ENCODE measurements around the gene STAT1. TPM values are rescaled to one million over a fixed set of nuclear protein-coding genes. Genes with fewer than 3 reads are reported as not detected.

The STAT1 gene
- total RNA-seq, 1 donor from 2014 or later, result 66.3 TPM

DNA sequence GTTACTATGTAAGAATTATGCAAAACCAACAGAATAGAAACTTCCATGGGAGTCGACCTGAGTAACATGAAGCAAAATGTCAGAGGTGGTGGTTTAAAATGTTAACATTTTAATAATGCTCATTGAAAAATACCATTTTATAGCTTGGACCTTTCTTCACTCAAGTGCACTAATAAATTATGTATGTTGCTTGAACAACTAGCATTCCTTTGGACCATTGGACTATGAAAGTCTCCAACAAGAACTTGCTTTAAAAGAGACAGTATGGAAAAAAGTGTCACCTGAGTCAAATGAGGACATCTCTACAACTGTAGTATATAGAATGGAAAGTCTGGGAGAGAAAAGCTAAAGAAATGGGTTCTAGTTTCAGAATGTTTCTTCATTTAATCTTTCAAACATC is 81.5 kb downstream of the STAT1 start:
- no peak for DNase-seq (ENCODE audit: low read depth)
- TF ChIP-seq, protein P1, sequence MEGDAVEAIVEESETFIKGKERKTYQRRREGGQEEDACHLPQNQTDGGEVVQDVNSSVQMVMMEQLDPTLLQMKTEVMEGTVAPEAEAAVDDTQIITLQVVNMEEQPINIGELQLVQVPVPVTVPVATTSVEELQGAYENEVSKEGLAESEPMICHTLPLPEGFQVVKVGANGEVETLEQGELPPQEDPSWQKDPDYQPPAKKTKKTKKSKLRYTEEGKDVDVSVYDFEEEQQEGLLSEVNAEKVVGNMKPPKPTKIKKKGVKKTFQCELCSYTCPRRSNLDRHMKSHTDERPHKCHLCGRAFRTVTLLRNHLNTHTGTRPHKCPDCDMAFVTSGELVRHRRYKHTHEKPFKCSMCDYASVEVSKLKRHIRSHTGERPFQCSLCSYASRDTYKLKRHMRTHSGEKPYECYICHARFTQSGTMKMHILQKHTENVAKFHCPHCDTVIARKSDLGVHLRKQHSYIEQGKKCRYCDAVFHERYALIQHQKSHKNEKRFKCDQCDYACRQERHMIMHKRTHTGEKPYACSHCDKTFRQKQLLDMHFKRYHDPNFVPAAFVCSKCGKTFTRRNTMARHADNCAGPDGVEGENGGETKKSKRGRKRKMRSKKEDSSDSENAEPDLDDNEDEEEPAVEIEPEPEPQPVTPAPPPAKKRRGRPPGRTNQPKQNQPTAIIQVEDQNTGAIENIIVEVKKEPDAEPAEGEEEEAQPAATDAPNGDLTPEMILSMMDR (IDR thresholded peaks at IDR 0.05; ENCODE audit: insufficient read depth, low read length, poor library complexity, severe bottlenecking), result no peak
- no peak overlapping the region for H3K4me3 ChIP-seq (ENCODE audit: low read depth, low read length)
- no peaks in the 10 kb centered on the region for H3K36me3 ChIP-seq (ENCODE audit: control insufficient read depth, insufficient read depth, low read length)
- no peaks in the 10 kb centered on the region for H3K27me3 ChIP-seq (ENCODE audit: control insufficient read depth, insufficient read depth, low read length)

GRCh38 chr2:190930411-190930810 is 83.6 kb downstream of the STAT1 start:
- no peaks in the 10 kb centered on the region for H3K36me3 ChIP-seq (ENCODE audit: control insufficient read depth, insufficient read depth, low read length)
- TF ChIP-seq, protein P1 (IDR thresholded peaks at IDR 0.05; ENCODE audit: insufficient read depth, low read length, poor library complexity, severe bottlenecking), result no peak
- DNase-seq (ENCODE audit: low read depth), result no peak

DNA sequence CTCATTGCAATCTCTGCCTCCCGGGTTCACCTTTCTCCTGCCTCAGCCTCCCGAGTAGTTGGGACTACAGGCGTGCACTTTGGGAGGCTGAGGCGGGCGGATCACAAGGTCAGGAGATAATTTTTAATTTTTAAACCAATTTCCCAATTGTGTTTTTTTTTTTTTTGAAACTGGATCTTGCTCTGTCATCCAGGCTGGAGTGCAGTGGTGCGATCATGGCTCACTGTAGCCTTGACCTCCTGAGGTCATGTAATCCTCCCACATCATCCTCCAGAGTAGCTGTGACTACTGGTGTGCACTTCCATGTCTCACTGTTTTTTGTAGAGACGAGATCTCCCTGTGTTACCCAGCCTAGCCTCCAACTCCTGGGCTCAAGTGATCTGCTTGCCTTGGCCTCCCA is 84.1 kb downstream of the STAT1 start:
- H3K27me3 ChIP-seq (ENCODE audit: control insufficient read depth, insufficient read depth, low read length), result no peaks in the 10 kb centered on the region
- H3K36me3 ChIP-seq (ENCODE audit: control insufficient read depth, insufficient read depth, low read length), result no peaks in the 10 kb centered on the region
- no peak overlapping the region for H3K4me3 ChIP-seq (ENCODE audit: low read depth, low read length)
- peak; percentile 32 for DNase-seq (ENCODE audit: low read depth)
- TF ChIP-seq, protein P1 (IDR thresholded peaks at IDR 0.05; ENCODE audit: insufficient read depth, low read length, poor library complexity, severe bottlenecking), result no peak

More at GRCh38 chr2:190930411-190930810, 83.6 kb downstream of the STAT1 start:
- no peaks in the 10 kb centered on the region for H3K27me3 ChIP-seq (ENCODE audit: control insufficient read depth, insufficient read depth, low read length)
- no peak overlapping the region for H3K4me3 ChIP-seq (ENCODE audit: low read depth, low read length)

GRCh38 chr2:190927301-190927700 is 86.7 kb downstream of the STAT1 start:
- Histone ChIP-seq H3K27me3 (ENCODE audit: control insufficient read depth, insufficient read depth, low read length) (no peaks in the 10 kb centered on the region), H3K36me3 (ENCODE audit: control insufficient read depth, insufficient read depth, low read length) (peaks cover 2% of the 10 kb centered on the region), H3K4me3 (ENCODE audit: low read depth, low read length) (no peak overlapping the region)
- TF ChIP-seq, protein P1 (IDR thresholded peaks at IDR 0.05; ENCODE audit: insufficient read depth, low read length, poor library complexity, severe bottlenecking), result no peak
- peak; percentile 32 for DNase-seq (ENCODE audit: low read depth)

GRCh38 chr2:190922376-190922775 is 91.6 kb downstream of the STAT1 start:
- DNase-seq (ENCODE audit: low read depth), result no peak
- Histone ChIP-seq H3K27me3 (ENCODE audit: control insufficient read depth, insufficient read depth, low read length) (no peaks in the 10 kb centered on the region), H3K36me3 (ENCODE audit: control insufficient read depth, insufficient read depth, low read length) (peaks cover 2% of the 10 kb centered on the region), H3K4me3 (ENCODE audit: low read depth, low read length) (no peak overlapping the region)
- TF ChIP-seq, protein P1 (IDR thresholded peaks at IDR 0.05; ENCODE audit: insufficient read depth, low read length, poor library complexity, severe bottlenecking), result no peak

- TF ChIP-seq, protein P1 (IDR thresholded peaks at IDR 0.05; ENCODE audit: insufficient read depth, low read length, poor library complexity, severe bottlenecking), result no peak
- no peak for DNase-seq (ENCODE audit: low read depth)
- H3K4me3 ChIP-seq (ENCODE audit: low read depth, low read length), result no peak overlapping the region
- H3K36me3 ChIP-seq (ENCODE audit: control insufficient read depth, insufficient read depth, low read length), result peaks cover 2% of the 10 kb centered on the region
- no peaks in the 10 kb centered on the region for H3K27me3 ChIP-seq (ENCODE audit: control insufficient read depth, insufficient read depth, low read length)
Observed at GRCh38 chr2:190920085-190920484, 93.9 kb downstream of the STAT1 start.
